Measurements from ENCODE around the gene CHKA. TPM values are rescaled to one million over a fixed set of nuclear protein-coding genes. Genes with fewer than 3 reads are reported as not detected.

CHKA gene
- total and polyA plus RNA-seq, 2 of the 4 experiments (the other 2 are of a cell fraction) = 4.5 to 8.4 TPM

GRCh38 chr11:68166969-68167368, 45.8 kb upstream of the CHKA start:
- H2AFZ ChIP-seq (replicated peaks; ENCODE audit: low read length, poor library complexity) = no peak overlapping the region
- no peak for DNase-seq
- no peaks in the 10 kb centered on the region for H3K9me3 ChIP-seq (ENCODE audit: control insufficient read depth, insufficient read depth, low read length)
- no TSS peak for BruUV-seq (replicated peaks)
- ChIA-PET CTCF (no interaction called here), POLR2A (ENCODE audit: unreplicated experiment) (no interaction called here)
- no peaks in the 10 kb centered on the region for H3K4me1 ChIP-seq (ENCODE audit: control insufficient read depth, insufficient read depth, low read length)
- in situ Hi-C loops (cut with MboI; ENCODE audit: low sequenced_read_pairs) = no loop called here
- H4K5ac ChIP-seq (ENCODE audit: low read depth, low read length) = no peak overlapping the region
- peaks cover 0 to 12% of the 10 kb centered on the region in 2 experiments; a peak in 2 of 4 replicates for H3K79me1 ChIP-seq (ENCODE audit: low read depth in 1 of 2, low read length in 2 of 2)
- no peak overlapping the region for H2BK5ac ChIP-seq (ENCODE audit: low read depth, low read length, poor library complexity, severe bottlenecking)
- H3K27me3 ChIP-seq (ENCODE audit: control insufficient read depth, insufficient read depth, low read length) = no peaks in the 10 kb centered on the region
- H3K18ac ChIP-seq (ENCODE audit: low read depth, low read length) = no peak overlapping the region
- no peak for ATAC-seq (ENCODE audit: low read depth)
- no peak overlapping the region for H2BK20ac ChIP-seq (ENCODE audit: low read depth, low read length)
- no peak overlapping the region for H3K4me3 ChIP-seq (ENCODE audit: insufficient read depth, low read depth, low read length)
- WGBS, 2 experiments (ENCODE audit: extremely low coverage in 2 of 2, insufficient read length in 1 of 2) = no CpG with 5 or more reads among the region's 4 CpGs
- no peak overlapping the region for H2BK15ac ChIP-seq (ENCODE audit: low read depth, low read length)
- H3K56ac ChIP-seq (ENCODE audit: extremely low read depth, insufficient read depth, low read length) = no peak overlapping the region
- no peak overlapping the region for H4K91ac ChIP-seq (ENCODE audit: insufficient read depth, low read depth, low read length)
- H3K9ac ChIP-seq (ENCODE audit: low read depth, low read length) = no peak overlapping the region
- H3K4me2 ChIP-seq (ENCODE audit: low read depth, low read length) = no peak overlapping the region
- no peak overlapping the region for H2AK5ac ChIP-seq (ENCODE audit: low read depth, low read length)
- H2BK120ac ChIP-seq (ENCODE audit: low read depth, low read length) = no peak overlapping the region
- H3K14ac ChIP-seq (replicated peaks; ENCODE audit: low read depth, low read length) = no peak overlapping the region
- H4K8ac ChIP-seq (ENCODE audit: low read depth in 2 of 2, low read length in 2 of 2) = no peak overlapping the region
- peaks cover 49% of the 10 kb centered on the region for H3K36me3 ChIP-seq (ENCODE audit: control insufficient read depth, insufficient read depth, low read length)
- no peak overlapping the region for H3K4ac ChIP-seq (ENCODE audit: low read depth, low read length)
- H3K27ac ChIP-seq (ENCODE audit: insufficient read depth, low read length) = no peak overlapping the region
- dilution Hi-C loops (cut with HindIII; ENCODE audit: low sequenced_read_pairs, unreplicated experiment) = no loop called here
- H3K9me1 ChIP-seq (ENCODE audit: insufficient read depth, low read length) = peaks cover 16% of the 10 kb centered on the region
- TF ChIP-seq ELK1 (IDR thresholded peaks at IDR 0.05; ENCODE audit: borderline replicate concordance, low read depth, low read length) (no peak), RFX5 (IDR thresholded peaks at IDR 0.05; ENCODE audit: low read depth, low read length) (no peak), MAFK (IDR thresholded peaks at IDR 0.05; ENCODE audit: low read depth, low read length) (no peak), USF2 (IDR thresholded peaks at IDR 0.05; ENCODE audit: low read depth, low read length) (no peak), SMC3 (IDR thresholded peaks at IDR 0.05; ENCODE audit: low read depth, low read length) (no peak), RAD21 (IDR thresholded peaks at IDR 0.05; ENCODE audit: low read length) (no peak), NFE2L2 (IDR thresholded peaks at IDR 0.05; ENCODE audit: low read depth, low read length) (no peak), MAZ (IDR thresholded peaks at IDR 0.05; ENCODE audit: borderline replicate concordance, low read depth, low read length) (no peak), POLR2A (IDR thresholded peaks at IDR 0.05; ENCODE audit: low read depth, low read length) (no peak)
- TF ChIP-seq, protein P1, sequence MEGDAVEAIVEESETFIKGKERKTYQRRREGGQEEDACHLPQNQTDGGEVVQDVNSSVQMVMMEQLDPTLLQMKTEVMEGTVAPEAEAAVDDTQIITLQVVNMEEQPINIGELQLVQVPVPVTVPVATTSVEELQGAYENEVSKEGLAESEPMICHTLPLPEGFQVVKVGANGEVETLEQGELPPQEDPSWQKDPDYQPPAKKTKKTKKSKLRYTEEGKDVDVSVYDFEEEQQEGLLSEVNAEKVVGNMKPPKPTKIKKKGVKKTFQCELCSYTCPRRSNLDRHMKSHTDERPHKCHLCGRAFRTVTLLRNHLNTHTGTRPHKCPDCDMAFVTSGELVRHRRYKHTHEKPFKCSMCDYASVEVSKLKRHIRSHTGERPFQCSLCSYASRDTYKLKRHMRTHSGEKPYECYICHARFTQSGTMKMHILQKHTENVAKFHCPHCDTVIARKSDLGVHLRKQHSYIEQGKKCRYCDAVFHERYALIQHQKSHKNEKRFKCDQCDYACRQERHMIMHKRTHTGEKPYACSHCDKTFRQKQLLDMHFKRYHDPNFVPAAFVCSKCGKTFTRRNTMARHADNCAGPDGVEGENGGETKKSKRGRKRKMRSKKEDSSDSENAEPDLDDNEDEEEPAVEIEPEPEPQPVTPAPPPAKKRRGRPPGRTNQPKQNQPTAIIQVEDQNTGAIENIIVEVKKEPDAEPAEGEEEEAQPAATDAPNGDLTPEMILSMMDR (conservative IDR thresholded peaks at IDR 0.05; ENCODE audit: low read depth, low read length) = no peak
- no peak overlapping the region for H2AK9ac ChIP-seq (replicated peaks; ENCODE audit: low read depth, low read length, poor library complexity)
- H3K23ac ChIP-seq (ENCODE audit: low read depth, low read length) = no peak overlapping the region
- intact Hi-C loops (cut with micrococcal nuclease) = no loop called here
- peaks cover 6% of the 10 kb centered on the region; the same call in 1 of the 2 replicates for H4K20me1 ChIP-seq (ENCODE audit: insufficient read depth, low read length)

All from IMR-90 (cell line).